H9 (cell line): ENCODE results near the gene CADM1. TPM values are rescaled to one million over a fixed set of nuclear protein-coding genes. Genes with fewer than 3 reads are reported as not detected.

Experiments
- DNase-seq: peaks from one replicate; pipeline ENCODE4 v3.0.0-alpha.2; 2017
- H2AFZ ChIP-seq: one replicate; pipeline ENCODE4 v1.6.1; 2013; ENCODE audit warnings: mild to moderate bottlenecking, low read length, control low read depth, moderate library complexity
- H2AK5ac ChIP-seq: 2 replicates; pipeline ENCODE4 v1.6.1; 2013; ENCODE audit warnings: low read length, control low read depth, mixed read lengths; ENCODE audit not compliant: insufficient read length
- H2BK120ac ChIP-seq: one replicate; pipeline ENCODE4 v1.6.1; 2013; ENCODE audit warnings: low read depth, mild to moderate bottlenecking, low read length, control low read depth, inconsistent platforms; ENCODE audit not compliant: poor library complexity, severe bottlenecking
- H2BK12ac ChIP-seq: 2 replicates; pipeline ENCODE4 v1.6.1; 2013; ENCODE audit warnings: low read length, control low read depth, mixed read lengths, low read depth; ENCODE audit not compliant: insufficient read length
- H2BK15ac ChIP-seq: 2 replicates; pipeline ENCODE4 v1.6.1; 2013; ENCODE audit warnings: low read depth, low read length, control low read depth
- H2BK20ac ChIP-seq: one replicate; pipeline ENCODE4 v1.6.1; 2013; ENCODE audit warnings: low read depth, mild to moderate bottlenecking, low read length, control low read depth, inconsistent platforms; ENCODE audit not compliant: poor library complexity, severe bottlenecking
- H2BK5ac ChIP-seq: 2 replicates; pipeline ENCODE4 v1.6.1; 2013; ENCODE audit warnings: low read length, control low read depth, mixed read lengths; ENCODE audit not compliant: insufficient read length
- H3K14ac ChIP-seq: 2 replicates; pipeline ENCODE4 v1.6.1; 2013; ENCODE audit warnings: low read length, control low read depth; ENCODE audit not compliant: insufficient read depth
- H3K18ac ChIP-seq: 2 replicates; pipeline ENCODE4 v1.6.1; 2013; ENCODE audit warnings: low read depth, mild to moderate bottlenecking, mixed read lengths, low read length, control low read depth; ENCODE audit not compliant: insufficient read length
- H3K23ac ChIP-seq: 2 replicates; pipeline ENCODE4 v1.6.1; 2013; ENCODE audit warnings: low read length, control low read depth, mixed read lengths, low read depth; ENCODE audit not compliant: insufficient read length
- H3K23me2 ChIP-seq: 2 replicates; pipeline ENCODE4 v1.6.1; 2013; ENCODE audit warnings: low read depth, mild to moderate bottlenecking, mixed read lengths, low read length, control low read depth; ENCODE audit not compliant: insufficient read length, poor library complexity, severe bottlenecking
- H3K27ac ChIP-seq: 2 replicates; pipeline ENCODE4 v1.5.1; 2013; ENCODE audit warnings: low read length, control low read depth, mixed read lengths, low read depth; ENCODE audit not compliant: insufficient read length
- H3K27me3 ChIP-seq: 2 replicates; pipeline ENCODE4 v1.6.1; 2013; ENCODE audit warnings: low read length, control low read depth, inconsistent platforms; ENCODE audit not compliant: insufficient read depth
- H3K4ac ChIP-seq: 2 replicates; pipeline ENCODE4 v1.6.1; 2013; ENCODE audit warnings: low read depth, mild to moderate bottlenecking, control low read depth, inconsistent platforms, low read length, moderate library complexity
- H3K4me1 ChIP-seq: 2 replicates; pipeline ENCODE4 v1.6.1; 2013; ENCODE audit warnings: low read length, control low read depth, inconsistent platforms; ENCODE audit not compliant: insufficient read depth
- H3K4me2 ChIP-seq: 2 replicates; pipeline ENCODE4 v1.6.1; 2013; ENCODE audit warnings: low read length, control low read depth, mixed read lengths; ENCODE audit not compliant: insufficient read length, insufficient read depth
- H3K56ac ChIP-seq: 2 replicates; pipeline ENCODE4 v1.6.1; 2013; ENCODE audit warnings: low read depth, mild to moderate bottlenecking, mixed read lengths, low read length, control low read depth; ENCODE audit not compliant: insufficient read length
- H3K79me1 ChIP-seq: 2 replicates; pipeline ENCODE4 v1.6.1; 2013; ENCODE audit warnings: low read depth, mild to moderate bottlenecking, moderate library complexity, low read length, control low read depth, inconsistent platforms; ENCODE audit not compliant: insufficient read depth, poor library complexity, severe bottlenecking
- H3K79me2 ChIP-seq: 2 replicates; pipeline ENCODE4 v1.6.1; 2013; ENCODE audit warnings: low read length, control low read depth, inconsistent platforms; ENCODE audit not compliant: insufficient read depth
- H3K9ac ChIP-seq: 2 replicates; pipeline ENCODE4 v1.6.1; 2013; ENCODE audit warnings: low read length, control low read depth, mixed read lengths; ENCODE audit not compliant: insufficient read length; ENCODE audit errors: extremely low read depth
- H3K9me3 ChIP-seq: one replicate; pipeline ENCODE4 v1.6.1; 2013; ENCODE audit warnings: low read depth, low read length, inconsistent platforms; ENCODE audit not compliant: control insufficient read depth
- H3T11ph ChIP-seq: one replicate; pipeline ENCODE4 v1.6.1; 2013; ENCODE audit warnings: mild to moderate bottlenecking, low read length, control low read depth, inconsistent platforms
- H4K20me1 ChIP-seq: one replicate; pipeline ENCODE4 v1.6.1; 2013; ENCODE audit not compliant: control insufficient read depth, insufficient read length, insufficient read depth
- H4K5ac ChIP-seq: 2 replicates; pipeline ENCODE4 v1.6.1; 2013; ENCODE audit warnings: low read depth, mild to moderate bottlenecking, mixed read lengths, low read length, control low read depth; ENCODE audit not compliant: insufficient read length
- H4K8ac ChIP-seq: replicated peaks from 2 replicates; pipeline ENCODE4 v1.6.1; 2013; ENCODE audit warnings: low read length, control low read depth, mixed read lengths, low read depth; ENCODE audit not compliant: insufficient read length
- H4K91ac ChIP-seq: 2 replicates; pipeline ENCODE4 v1.6.1; 2013; ENCODE audit warnings: low read depth, mild to moderate bottlenecking, moderate library complexity, mixed read lengths, low read length, control low read depth; ENCODE audit not compliant: insufficient read length
- H3K27ac Mint-ChIP-seq, 3 experiments: 2 replicates in 2 of 3; 3 replicates in 1 of 3; pipeline ENCODE4 v1.8.0; 2020 to 2021; ENCODE audit warnings: mixed read lengths in 3 of 3, mild to moderate bottlenecking in 1 of 3, moderate library complexity in 1 of 3
- H3K27me3 Mint-ChIP-seq: 2 replicates; pipeline ENCODE4 v1.8.0; 2021; ENCODE audit warnings: low read depth, mild to moderate bottlenecking, moderate library complexity, mixed read lengths
- H3K36me3 Mint-ChIP-seq, 3 experiments: 2 replicates in 2 of 3; 3 replicates in 1 of 3; pipeline ENCODE4 v1.8.0; 2020 to 2021; ENCODE audit warnings: low read depth in 3 of 3, mixed read lengths in 3 of 3; ENCODE audit not compliant: insufficient read depth in 1 of 3
- H3K4me1 Mint-ChIP-seq, 2 experiments: 2 replicates each; pipeline ENCODE4 v1.8.0; 2020; ENCODE audit warnings: mixed read lengths in 2 of 2
- H3K4me3 Mint-ChIP-seq, 2 experiments: 2 replicates in 1 of 2; 3 replicates in 1 of 2; pipeline ENCODE4 v1.8.0; 2020 to 2021; ENCODE audit warnings: mild to moderate bottlenecking in 2 of 2, mixed read lengths in 2 of 2, moderate library complexity in 1 of 2
- H3K9me3 Mint-ChIP-seq, 2 experiments: 2 replicates in 1 of 2; 3 replicates in 1 of 2; pipeline ENCODE4 v1.8.0; 2020; ENCODE audit warnings: mild to moderate bottlenecking in 2 of 2, mixed read lengths in 2 of 2, moderate library complexity in 1 of 2
- CTCF ChIP-seq: fragments of 200-600 bp; sonication (generic); conservative IDR thresholded peaks from 3 replicates; pipeline ENCODE4 v1.8.0; 2021; ENCODE audit warnings: antibody characterized with exemption, mild to moderate bottlenecking
- WGBS: extraction: QIAGEN DNeasy Blood & Tissue Kit; methylation state at CpG from one replicate; pipeline ENCODE4 v1.1.7; 2013; ENCODE audit warnings: missing lambda C conversion rate, low lambda C conversion rate, mixed read lengths; ENCODE audit not compliant: insufficient read length; ENCODE audit errors: extremely low coverage; 5-methylcytosine and 5-hydroxymethylcytosine counted together
- total RNA-seq: library from RNA; stranded (reverse); gene quantifications from 2 replicates; pipeline ENCODE4 v1.2.1, GENCODE V29; 2021

The CADM1 gene
- total RNA-seq, 1 experiment from 2014 or later: 11.9 TPM

DNA sequence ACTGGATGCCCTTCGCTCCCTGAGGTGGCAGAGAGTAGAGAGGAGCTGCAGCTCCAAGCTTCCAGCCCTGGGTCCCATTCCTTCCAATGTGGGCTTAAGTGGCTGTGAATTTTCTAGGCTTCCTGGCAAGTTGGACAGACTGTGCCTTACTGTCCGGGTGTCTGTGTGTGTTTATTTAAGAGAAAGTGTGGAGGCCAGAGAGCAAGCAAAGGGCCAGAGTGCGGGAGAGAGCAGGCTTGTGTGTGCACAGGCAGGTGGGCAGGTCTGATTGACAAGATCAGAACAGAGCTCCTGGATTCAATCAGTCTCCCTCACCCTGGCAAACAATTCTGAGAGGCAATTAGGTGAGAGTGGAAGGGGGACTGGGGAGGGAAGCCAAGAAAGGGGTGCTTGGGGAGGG is 347.0 kb downstream of the CADM1 start:
- H3K23me2 ChIP-seq: no peaks in the 10 kb centered on the region
- H3K14ac ChIP-seq: no peak overlapping the region
- no peak overlapping the region for H2BK120ac ChIP-seq
- no peak overlapping the region for H2AK5ac ChIP-seq
- no peak overlapping the region for H2BK20ac ChIP-seq
- H3K27me3 ChIP-seq: no peaks in the 10 kb centered on the region
- peaks cover 7 to 8% of the 10 kb centered on the region in 2 experiments for H3K4me1 Mint-ChIP-seq
- H3K36me3 Mint-ChIP-seq: no peaks in the 10 kb centered on the region; a peak in 1 of 7 replicates
- no peak overlapping the region for H4K91ac ChIP-seq
- H3K9me3 Mint-ChIP-seq: no peaks in the 10 kb centered on the region; a peak in 1 of 5 replicates
- no peaks in the 10 kb centered on the region for H3K79me1 ChIP-seq
- no peaks in the 10 kb centered on the region for H4K20me1 ChIP-seq
- TF ChIP-seq CTCF: no peak
- H3K4ac ChIP-seq: no peak overlapping the region
- no peak overlapping the region for H2BK12ac ChIP-seq
- H4K5ac ChIP-seq: no peak overlapping the region
- no peak overlapping the region for H3K56ac ChIP-seq
- H3K27ac ChIP-seq: no peak overlapping the region
- no peak overlapping the region for H3K9ac ChIP-seq
- H3K79me2 ChIP-seq: no peaks in the 10 kb centered on the region
- no peak overlapping the region for H2BK5ac ChIP-seq
- DNase-seq: no peak
- peaks cover 8% of the 10 kb centered on the region for H3K27me3 Mint-ChIP-seq
- no peak overlapping the region for H3K27ac Mint-ChIP-seq
- H3K23ac ChIP-seq: no peak overlapping the region
- no peak overlapping the region for H4K8ac ChIP-seq
- no peak overlapping the region for H3K4me2 ChIP-seq
- H3K9me3 ChIP-seq: no peaks in the 10 kb centered on the region
- WGBS: no CpG with 5 or more reads among the region's 3 CpGs
- H3K4me3 Mint-ChIP-seq: no peak overlapping the region
- H2AFZ ChIP-seq: no peak overlapping the region
- H3T11ph ChIP-seq: no peak overlapping the region
- H2BK15ac ChIP-seq: no peak overlapping the region
- no peaks in the 10 kb centered on the region; the same call in 1 of the 2 replicates for H3K4me1 ChIP-seq
- no peak overlapping the region for H3K18ac ChIP-seq
